GM12801 (cell line): ENCODE results near the gene XPOT.

ENCODE experiments used
- TF ChIP-seq, protein P1 (sequence below): IDR thresholded peaks from one replicate; pipeline ENCODE4 v1.5.1; 2011; ENCODE audit warnings: control low read depth; ENCODE audit not compliant: insufficient read length; ENCODE audit errors: extremely low read depth

XPOT gene

DNA sequence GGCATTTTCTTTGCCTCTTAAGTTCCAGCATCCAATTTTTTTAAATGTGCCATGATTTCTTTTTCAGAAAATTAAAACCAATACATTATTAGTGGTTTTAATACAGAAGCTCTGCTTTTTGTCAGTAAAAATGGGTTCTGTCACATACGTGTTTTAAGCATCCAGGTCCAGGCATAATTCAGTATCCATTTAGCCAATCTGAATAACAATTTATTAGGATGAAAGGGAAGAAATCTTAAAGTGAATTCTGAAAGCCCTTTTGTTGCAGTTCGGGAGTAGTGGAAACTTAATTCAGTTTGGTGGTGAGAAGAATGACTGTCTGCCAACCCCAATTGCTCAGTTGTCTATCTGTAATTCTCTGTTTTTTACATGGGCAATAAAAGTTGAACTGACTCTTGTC, 7.2 kb downstream of the XPOT start:
- TF ChIP-seq, protein P1, sequence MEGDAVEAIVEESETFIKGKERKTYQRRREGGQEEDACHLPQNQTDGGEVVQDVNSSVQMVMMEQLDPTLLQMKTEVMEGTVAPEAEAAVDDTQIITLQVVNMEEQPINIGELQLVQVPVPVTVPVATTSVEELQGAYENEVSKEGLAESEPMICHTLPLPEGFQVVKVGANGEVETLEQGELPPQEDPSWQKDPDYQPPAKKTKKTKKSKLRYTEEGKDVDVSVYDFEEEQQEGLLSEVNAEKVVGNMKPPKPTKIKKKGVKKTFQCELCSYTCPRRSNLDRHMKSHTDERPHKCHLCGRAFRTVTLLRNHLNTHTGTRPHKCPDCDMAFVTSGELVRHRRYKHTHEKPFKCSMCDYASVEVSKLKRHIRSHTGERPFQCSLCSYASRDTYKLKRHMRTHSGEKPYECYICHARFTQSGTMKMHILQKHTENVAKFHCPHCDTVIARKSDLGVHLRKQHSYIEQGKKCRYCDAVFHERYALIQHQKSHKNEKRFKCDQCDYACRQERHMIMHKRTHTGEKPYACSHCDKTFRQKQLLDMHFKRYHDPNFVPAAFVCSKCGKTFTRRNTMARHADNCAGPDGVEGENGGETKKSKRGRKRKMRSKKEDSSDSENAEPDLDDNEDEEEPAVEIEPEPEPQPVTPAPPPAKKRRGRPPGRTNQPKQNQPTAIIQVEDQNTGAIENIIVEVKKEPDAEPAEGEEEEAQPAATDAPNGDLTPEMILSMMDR, result no peak

DNA sequence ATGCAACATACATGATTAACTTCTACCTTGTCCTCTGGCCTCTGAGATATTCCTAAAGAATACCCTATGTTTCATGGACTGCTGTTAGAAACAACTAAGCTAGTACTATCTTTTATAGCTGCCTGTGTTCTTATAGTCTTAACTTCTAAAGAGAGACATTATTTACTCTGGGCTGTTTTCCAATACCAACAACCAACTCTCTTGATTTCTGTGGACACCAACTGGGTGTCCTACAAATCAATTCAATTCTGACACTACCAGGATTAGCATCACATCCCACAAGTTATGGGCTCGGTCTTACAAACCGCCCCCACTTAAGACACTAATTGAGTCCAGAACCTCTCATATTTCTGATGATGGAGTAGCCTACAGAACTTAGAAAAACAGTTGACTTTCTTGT, 8.3 kb downstream of the XPOT start:
- TF ChIP-seq, protein P1, result no peak

DNA sequence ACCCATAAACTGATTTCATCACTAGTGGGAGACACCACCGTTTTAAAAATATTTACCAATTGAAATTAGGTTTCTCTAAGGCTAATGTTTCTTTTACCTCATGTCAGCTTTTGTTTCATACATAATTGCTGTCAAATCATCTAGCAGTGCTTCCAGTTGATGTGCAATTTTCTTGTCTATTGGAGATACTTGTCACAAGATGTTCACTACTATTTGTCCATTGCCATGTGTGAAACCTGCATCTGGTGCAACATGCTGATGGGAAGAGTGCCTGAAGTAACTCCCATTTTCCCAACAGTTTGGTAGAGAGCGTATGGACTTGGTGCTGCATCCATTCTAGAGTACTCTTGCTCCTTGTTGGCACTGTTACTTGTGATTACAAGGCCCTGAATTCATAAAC, 9.7 kb downstream of the XPOT start:
- TF ChIP-seq, protein P1, result no peak

DNA sequence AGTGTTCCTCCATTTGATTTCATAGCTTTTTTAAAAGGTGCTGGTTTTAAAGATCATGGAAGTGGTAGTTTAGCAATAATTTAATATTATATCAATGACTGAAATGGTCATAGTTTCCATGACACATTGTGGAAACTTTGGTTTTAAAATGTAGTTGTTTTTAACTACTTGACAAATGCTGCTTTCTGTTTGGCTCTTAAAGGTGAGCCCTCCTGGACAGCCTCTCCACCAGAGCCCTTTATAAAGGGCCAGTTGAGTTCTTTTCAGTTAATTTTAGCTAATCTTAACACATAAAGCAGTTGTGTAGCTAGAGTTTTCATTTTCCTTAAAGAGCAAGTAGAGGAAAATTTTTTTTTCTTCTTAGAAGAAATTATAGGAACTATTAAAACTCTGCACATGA, 14.0 kb downstream of the XPOT start:
- TF ChIP-seq, protein P1, result no peak

DNA sequence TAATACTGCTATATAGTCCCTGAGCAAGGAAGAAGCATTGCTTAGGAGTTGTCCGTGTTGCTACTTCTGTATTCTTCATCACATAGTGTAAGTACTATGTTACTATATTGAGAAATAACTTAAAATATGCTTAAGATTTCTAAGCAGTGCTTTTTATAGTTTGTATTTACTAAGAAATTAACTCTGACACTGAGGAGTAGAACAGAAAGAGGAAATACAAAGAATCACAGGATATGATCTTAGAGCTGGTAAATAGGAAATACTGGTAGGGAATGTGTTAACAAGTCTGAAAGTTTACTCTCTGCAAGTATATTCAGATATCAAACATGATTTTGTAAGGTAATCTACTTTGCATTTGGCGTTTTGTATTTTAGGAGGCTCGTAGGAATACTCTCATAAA, 15.5 kb downstream of the XPOT start:
- TF ChIP-seq, protein P1, result no peak

DNA sequence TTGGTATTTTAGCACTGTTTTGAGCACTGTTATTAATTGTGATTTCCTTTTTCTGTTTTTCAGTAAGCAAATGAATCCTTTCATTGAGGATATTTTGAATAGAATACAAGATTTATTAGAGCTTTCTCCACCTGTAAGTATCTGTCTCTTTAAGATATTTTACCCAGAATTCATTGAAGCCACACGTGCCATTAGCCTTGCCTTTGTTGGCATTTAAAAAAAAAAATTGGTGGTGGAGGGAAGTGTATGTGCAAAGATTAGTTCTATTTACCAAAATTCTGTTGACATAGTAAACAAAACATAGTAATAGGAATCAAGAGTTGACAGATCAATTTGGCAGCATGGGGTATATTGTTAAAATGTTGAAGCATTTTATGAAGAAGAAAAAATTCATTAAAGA, 23.8 kb downstream of the XPOT start:
- TF ChIP-seq, protein P1, result no peak

DNA sequence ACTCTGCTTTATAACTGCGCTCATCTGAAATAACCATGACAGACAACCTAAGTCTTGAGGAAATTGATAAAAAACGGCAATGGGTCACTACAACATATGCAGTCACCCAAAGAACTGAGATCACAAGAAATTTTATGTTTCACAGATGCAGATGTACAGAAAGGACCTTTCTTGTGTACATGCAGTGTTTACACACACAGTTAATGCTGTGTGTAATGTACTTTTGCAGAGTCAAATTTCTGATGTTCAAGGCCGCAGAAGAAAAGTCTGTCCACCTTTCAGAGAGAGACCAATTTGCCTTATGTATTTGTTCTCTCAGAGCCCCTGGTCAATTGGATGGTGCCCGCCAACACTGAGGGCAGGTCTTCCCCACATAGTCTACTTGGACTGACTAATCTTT, 24.8 kb downstream of the XPOT start:
- TF ChIP-seq, protein P1, result no peak

DNA sequence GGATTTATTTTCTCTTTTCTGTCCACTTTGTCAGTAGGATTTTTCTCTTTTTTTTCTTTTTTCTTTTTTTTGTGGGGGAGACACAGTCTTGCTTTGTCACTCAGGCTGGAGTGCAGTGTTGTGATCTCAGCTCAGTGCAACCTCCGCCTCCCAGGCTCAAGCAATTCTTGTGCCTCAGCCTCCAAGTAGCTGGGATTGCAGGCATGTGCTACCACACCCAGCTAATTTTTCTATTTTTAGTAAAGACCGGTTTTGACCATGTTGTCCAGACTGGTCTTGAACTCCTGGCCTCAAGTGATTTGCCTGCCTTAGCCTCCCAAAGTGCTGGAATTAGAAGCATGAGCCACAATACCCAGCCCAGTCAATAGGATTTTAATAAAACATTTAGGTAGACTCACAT, 26.7 kb downstream of the XPOT start:
- TF ChIP-seq, protein P1, result no peak
